Hematopoietic multipotent progenitor cell treated with erythropoietin and hydrocortisone succinate and interleukin-3 and kit ligand, for 15 days (in vitro differentiated cells): ENCODE measurements around the gene VSIG10L2.

Source experiments
- DNase-seq: peaks from one replicate; pipeline ENCODE4 v3.0.0-alpha.2; 2015; ENCODE audit warnings: low spot score

VSIG10L2 gene

DNA sequence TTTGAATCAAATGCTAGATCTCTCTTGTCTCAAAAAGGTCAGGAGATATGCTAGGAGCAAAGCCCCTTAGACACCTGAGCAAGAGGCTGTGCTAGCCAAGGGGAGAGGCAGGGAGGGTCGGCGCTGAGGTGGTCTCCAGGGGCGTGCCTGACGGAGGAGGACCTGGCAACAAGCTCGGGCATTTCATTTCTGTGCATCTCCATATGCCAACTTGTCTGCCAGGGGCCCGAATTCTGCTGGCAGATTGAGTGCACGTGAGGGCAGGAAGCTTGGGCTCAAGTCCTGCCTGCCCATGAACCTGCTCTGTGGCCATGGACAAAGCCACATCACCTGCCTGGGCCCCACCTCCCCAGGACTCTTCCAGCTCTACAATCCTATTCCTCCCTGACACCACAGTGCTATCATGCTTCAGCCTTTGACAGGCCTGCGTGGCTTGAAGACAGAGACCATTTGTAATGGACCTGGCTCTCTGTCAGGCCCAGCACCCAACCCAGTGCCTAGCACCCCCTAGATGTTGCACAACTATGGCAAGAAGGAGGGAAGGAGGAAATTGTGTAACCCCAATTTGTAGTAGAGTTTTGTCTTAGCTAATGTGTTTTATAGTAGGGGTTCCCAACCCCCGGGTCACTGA lies 16.3 kb upstream of the VSIG10L2 start:
- DNase-seq: no peak

DNA sequence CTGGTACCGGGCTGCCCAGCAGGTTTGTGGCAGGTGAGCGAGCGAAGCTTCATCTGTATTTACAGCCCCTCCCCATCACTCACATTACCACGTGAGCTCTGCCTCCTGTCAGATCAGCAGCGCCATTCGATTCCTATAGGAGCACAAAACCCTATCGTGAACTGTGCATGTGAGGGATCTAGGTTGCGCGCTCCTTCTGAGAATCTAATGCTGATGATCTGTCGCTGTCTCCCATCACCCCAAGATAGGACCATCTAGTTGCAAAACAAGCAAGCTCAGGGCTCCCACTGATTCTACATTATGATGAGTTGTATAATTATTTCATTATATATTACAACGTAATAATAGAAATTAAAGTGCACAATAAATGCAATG lies 15.8 kb upstream of the VSIG10L2 start:
- DNase-seq: no peak

DNA sequence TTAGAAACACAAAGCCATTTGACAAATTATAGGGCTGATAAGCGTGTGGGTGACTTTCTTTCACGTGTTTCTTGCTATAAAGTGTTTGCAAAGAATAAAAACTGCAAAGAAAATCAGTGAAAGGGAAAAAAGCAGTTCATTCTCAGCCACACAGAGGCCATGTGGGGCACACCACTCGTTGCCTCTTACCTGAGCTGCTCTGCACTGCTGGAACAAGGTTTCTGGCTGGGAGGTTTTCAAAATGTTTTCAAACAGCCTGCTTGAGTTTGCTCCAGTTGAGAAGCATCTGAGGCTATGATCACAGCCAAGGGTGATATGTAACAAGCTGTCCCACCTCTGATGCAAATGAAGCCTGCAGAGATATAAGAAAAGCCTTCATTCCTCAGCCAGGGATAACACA lies 14.7 kb upstream of the VSIG10L2 start:
- DNase-seq: no peak

DNA sequence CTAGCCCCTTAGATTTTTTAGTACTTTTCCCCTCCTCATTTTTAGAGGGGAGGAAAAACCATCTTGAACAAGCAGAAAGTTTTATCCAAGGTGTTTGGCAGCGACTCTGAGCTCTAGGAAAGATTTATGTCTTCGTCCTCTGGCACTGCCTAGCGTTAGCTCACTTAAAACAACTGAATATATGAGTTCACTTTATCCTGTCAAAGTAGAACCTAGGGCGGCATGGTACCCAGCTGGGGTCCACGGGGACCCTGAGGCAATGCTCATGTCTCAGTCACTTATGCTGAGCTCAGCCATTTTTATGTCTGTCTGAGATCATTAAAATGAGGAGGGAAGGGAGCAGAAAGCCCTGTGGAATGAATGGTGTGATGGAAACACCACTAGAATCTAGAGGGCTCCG lies 14.2 kb upstream of the VSIG10L2 start:
- DNase-seq: no peak

DNA sequence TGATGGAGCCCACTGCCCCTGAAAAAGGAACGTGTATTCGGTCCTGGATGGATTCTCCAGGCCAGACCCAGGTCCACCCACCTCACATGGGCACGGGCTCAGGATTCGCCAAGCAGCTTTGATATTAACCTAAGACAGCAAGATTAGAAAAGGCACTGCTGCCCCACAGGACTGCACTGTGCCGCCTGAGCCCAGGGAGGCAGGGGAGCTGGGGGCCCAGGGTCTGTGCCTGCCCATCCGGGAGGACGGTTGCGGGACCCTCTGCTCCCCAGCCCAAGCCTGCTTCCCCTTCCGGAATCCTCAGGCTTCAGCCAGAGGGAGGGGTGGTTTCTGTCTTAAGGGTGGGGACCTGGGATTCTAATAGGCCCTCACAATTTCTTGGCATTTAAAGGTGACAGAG lies 13.5 kb upstream of the VSIG10L2 start:
- DNase-seq: no peak

DNA sequence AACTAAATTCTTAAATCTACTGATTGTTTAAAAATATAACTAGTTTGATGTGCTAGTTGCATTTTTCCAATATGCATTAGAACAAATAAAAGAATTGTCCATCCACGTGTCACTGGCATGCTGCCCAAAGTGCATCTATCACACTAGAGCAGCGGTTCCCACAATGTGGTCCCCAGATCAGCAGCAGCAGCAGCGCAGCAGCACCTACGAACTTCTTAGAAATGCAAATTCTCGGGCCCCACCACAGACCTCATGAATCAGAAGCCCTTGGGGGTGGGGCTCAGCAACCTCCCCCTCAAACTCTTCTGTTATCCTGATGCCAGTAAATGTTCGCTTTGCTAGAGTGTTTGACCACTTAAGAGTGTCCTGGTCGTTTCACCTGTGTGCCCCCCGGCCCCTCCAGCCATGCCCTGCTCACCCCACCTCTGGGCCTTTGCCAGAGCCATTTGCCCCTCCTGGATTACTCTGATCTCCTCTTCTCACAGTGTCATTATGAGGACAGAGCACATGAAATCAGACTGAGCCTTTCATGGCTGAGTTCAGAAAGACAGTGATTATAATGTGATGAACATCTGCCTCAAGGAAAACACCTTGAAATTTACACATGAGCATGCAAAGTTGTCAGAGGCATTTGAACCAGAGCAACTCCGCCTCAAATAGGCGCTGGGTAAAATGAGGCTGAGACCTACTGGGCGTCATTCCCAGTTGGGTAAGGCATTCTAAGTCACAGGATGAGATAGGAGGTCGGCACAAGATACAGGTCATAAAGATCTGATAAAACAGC lies 12.6 kb upstream of the VSIG10L2 start:
- DNase-seq: no peak

DNA sequence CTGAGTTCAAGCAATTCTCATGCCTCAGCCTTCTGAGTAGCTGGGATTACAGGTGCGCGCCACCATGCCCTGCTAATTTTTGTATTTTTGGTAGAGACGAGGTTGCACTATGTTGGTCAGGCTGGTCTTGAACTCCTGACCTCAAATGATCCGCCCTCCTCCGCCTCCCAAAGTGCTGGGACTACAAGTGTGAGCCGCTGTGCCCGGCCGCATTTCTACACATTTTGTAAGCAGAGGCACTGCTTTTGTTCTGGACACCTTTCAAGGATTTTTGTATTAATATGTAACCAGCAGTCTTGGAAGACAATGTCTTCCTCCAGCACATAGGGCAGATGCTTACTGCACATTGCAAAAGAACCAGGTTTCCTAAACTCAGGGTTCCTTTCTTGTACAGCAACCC lies 11.4 kb upstream of the VSIG10L2 start:
- no peak for DNase-seq

DNA sequence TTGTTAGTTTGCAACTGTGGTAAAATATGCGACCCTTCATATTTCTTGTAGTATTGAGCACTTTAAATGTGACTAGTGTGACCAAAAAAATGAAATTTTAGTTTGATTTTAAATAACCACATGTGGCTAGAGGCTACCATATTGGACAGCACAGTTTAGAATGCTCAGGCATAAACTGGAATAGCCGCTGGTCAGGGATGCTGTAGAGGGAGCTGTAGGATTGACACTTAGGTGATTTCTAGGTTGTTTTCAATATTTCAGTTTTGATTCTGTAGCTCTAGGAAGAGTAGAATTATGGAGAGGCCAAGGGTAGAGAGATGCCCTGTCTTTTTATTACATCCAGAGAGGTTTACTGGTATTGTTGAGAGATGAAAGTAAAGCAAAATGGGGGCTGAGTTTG lies 10.8 kb upstream of the VSIG10L2 start:
- DNase-seq: no peak

DNA sequence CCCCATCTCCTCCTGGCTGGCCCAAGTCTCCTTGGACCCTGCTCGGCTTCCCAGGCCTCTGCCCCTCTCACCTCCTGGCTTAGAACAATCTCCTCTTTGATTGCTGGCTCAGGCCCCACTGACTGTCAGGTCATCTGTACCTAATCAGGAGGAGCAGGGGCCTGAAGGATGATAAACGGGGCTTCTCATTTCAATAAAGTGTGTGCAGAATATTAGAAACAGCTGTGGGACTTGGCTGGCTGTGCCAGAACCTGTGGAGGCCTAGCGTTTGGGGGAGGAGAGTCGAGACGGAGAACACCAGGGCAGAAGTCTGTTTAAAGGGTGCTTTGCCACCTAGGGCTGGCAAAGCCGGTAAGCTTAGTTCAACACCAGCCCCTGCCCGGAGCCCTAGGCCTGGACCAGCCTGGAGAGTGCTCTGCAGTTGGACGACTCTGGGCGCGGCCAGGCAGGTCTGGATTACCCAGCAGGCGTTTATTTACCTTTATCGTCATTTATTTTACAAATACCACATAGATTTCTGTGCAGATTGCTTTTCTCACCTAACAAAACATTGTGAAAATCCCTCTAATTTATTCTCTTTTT lies 10.1 kb upstream of the VSIG10L2 start:
- no peak for DNase-seq

DNA sequence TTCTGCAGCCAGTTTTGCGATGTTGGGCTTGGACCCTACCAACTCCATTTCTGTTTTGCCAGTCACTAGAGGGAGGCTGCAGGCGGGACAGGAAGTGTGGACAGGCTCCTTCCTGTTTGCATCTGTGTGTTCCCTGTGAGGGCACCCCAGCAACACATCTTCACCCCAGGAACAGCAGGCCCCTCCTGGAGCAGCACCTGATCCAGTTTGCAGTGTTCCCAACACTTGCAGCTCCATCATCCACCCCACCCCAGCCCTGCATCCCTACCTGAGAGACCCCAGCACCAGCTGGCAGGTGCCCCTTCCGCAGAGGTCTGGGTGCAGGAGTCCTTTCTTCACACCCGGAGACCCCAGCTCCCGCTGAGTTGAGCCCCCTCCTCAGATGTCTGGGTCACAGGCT lies 7.4 kb upstream of the VSIG10L2 start:
- no peak for DNase-seq

DNA sequence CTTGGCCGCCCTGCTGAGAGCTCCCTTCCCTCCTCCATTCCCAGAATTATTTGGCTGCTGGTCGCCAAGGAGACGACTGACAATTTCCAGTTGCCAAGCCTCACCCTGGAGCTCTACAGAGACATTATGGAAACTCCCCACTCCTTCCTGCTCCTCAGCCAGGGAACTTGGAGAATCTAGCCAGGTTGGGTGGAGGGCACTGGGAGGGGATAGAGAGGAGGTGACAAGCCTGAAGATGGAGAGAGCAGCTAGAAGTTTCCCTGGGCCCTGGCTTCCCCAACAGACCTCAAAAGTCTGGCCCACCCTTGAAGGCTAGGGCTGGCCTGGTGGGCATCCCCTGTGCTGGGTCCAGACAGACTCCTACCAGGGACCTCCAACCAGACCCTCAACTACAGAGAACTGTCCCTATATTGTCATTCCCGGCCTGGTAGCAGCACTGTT lies 6.7 kb upstream of the VSIG10L2 start:
- DNase-seq: no peak

DNA sequence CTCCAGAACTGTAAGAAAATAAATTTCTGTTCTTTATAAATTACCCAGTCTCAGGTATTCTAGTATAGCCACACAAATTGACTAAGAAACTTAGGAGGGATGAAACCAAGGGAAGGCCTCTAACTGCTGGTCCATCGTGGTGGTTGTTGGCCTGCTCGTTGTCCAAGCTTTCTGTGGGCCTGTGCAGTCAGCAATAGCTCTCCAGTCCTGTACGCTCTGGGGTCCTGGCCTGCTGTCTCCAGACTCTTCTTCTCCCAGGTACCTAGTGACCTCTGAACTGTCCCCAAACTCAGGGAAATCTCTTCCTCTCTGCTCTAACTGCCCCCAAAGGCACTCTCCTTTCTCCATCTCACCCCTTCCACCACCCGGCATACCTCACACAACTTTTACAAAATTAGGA lies 5.7 kb upstream of the VSIG10L2 start:
- no peak for DNase-seq

DNA sequence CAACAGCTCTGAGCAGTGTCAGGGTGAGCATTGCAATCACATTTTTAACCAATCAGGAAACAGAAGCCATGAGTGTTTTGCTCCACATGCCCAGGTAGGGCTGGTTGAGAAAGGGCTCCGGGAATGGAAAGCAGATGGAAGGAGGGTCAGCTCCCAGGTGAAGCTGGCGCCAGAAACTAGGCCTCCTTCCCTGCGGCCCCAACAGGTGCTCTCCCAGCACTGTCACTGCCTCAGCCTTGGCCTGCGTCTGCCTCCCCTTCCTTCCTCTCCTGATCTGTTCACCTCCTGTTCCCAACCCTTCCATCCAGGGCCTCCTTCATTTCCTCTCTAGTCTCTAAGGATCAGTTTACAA lies 4.6 kb upstream of the VSIG10L2 start:
- DNase-seq: no peak

DNA sequence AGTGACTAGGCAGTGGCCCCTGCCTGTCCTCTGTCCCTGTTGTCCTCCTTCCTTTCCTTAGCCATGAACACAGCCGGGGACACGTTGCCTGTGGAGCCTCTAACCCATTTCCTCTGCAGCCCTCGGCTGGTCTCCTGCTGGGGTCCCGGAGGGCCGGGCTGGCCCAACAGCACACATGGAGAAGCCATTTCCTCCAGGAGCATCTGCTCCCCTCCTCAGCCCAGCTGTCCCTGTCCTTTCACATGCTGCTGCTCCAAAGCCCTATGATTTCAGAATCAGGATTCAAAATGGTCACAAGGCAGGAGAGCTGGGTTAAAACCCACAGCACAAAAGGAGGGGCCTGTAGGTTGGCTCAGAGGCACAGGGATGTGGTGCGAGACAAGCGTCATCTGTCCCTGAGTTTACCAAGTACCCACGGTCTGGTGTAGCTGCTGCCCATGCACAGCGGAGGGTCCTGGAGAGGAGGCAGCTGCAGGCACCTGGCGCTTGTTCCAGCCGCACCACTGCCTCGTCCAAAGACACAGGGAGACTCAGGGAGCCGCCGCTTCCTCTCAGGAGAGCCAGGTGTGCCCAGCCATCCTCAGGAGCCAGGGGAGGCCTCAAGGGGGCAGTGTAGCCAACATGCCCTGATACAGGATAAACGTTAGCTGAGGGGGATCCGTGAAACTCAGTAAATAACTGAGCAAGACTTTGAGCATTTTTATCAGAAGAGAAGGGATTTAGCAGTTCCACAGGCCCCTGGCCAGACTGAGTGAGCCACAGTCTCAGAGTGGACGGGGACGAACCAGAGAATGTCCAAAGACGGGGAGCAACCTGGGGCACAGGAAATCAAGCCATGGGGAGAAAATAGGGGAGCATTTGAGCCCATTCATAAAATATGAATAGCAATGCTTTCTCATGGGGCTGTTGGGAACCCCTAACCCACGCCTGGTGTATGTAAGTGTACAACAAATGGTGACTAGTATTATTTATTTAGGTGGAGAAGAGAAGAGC lies 3.9 kb upstream of the VSIG10L2 start:
- peak; percentile 11 for DNase-seq

DNA sequence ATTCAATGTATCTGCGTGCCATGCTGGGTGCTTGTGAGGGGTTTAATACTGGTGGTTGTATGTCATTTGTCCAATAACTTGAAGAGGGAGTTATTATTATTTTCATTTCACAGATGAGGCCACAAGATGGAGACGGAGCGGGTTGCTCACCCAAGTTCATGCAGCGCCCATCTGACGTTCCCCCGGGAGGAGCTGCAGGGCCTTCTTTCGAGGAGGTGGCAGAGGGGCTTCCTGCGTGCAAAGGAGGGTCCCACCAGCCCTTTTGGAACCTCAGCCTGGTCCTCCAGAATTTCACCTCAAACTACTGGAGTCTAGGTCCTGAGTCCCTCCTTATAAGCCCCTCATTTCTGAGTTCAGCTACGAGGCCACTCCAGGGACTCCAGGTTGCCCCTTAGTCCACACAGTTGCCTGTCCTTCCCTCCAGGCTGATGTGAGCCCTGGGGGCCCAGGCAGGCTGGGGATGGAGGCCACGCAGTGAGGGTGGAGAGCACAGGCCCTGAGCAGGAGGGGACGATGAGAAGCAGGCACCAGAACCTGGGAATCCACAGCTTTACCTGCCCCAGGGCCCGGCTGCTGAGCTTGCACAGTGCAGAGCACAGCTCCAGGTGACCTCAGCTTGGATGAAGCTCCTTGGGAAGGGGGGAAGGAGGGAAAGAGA lies 2.9 kb upstream of the VSIG10L2 start:
- DNase-seq: no peak

DNA sequence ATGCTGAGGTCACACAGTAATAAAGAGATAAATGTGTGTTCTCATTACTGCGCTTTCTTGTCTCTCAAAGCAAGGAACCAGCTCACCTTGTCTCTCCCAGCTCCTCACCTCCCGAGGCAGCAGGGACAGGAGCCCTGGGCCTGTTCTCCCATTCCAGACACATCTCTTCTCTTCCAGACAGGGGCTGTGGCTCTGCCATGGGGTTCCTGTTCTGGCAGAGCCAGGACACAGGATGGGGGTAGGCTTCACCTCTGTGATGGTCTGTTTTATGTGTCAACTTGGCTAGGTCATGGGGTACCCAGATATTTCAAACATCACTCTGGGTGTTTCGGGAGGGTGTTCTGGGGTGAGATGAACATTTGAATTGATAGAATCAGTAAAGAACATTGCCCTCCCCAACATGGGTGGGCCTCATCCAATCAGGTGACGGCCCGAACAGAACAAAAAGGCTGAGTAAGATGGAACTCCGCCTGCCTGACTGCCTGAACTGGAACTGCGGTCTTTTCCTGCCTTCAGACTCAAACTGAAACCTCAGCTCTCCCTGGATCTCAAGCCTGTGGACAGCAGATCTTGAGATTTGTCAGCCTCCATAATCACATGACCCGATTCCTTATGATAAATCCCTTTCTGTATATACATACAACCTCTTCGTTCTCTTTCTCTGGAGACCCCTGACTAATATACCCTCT lies 2.0 kb upstream of the VSIG10L2 start:
- no peak for DNase-seq

DNA sequence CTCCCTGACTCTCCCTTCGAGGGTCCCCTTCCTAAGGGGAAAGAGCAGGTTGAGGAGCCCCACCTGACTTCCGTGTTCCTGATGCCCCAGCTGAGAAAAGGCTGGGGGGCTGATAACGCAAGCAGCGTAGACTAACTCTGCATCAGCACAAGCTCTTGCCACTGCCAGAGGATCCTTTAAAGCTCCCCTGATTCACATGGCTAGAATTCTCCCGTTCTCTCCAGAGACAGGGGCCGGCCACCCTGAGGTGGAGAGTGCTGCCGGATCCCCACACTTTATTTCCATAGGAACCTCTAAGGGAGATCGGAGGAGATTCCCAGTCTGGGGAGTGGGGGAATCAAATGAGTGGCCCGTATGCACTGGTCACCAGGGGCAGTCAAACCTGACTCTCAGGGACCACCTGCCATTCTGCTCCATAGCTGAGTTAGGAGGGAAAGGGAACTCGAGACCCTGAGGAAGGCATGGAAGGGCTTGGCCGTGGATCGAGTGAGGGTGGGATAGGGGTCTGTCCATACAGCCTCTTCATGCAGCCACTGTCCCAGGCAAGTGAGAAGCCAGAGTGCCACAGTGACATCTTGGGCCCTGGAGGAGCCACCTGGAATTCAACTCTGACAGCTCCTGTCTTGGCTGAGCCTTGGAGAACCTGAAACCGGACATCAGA lies 1.4 kb upstream of the VSIG10L2 start:
- DNase-seq: no peak

DNA sequence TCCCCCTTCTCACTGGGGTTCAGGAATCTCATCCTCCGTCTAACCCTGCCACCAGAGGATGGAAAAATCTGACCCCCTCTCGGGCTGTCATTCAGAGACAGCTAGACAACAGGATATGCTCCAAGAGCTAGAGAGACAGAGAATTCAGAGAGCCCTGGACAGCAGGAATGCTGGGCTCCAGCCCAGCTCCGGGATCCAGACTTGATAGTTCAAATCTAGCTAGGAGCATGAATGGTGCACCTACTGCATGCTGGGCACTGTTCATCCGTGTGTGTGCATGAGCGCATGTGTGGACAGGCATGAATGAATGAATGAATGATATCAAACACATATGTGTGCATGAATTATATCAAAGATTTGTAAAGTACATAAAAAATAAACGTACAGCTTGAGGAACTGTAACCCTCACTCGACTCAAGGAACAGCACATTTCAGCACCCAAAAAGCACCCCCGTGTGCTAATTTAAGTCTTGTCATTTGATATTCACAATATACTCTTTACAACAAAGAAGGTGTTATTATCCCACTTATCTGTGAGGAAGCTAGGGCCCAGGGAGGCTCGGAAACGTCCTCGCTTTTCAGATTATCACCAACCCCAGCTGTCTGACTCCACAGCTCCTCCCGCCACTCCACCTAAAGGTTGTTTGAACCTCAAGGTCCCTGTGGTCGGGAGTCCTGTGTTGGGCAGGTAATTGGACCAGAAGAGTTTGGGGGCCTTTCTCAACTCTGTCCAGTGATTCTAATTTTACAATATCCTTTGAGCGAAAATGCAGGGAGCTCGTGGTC lies 640 bp upstream of the VSIG10L2 start:
- DNase-seq: no peak

DNA sequence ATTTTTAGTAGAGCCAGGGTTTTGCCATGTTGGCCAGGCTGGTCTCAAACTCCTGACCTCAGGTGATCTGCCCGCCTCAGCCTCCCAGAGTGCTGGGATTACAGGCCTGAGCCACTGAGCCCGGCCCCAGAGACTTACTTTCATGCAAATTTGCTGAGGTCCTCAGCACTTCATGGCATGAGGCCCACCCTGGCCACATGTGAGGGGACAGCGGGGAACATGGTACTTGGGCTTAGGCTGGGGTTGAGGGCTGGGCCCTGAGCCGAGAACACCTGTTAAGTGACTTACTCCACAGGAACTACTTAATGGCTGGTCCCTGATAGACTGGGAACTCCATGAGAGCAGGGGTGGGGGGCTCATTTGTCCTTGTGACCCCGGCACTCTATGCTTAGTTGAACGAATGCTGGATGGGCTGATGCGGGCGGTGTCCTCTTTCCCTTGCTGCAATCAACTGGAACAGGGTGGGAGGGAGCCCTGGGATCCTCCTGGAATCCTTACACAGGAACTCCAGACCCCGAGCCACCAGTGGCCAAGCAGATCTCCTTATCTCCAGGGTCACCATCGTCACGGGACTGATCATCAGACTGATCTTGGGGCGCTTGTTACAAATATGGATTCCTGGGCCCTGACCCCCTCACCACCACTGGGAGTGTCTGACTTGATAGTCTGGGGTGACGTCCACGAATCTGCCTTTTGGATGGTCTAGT lies 1.0 kb downstream of the VSIG10L2 start:
- DNase-seq: no peak
